GM18867 (cell line): ENCODE results near the gene TMEM254.
"Not testable (repeated sequence)": the region's sequence is repeated elsewhere in the genome, so short reads cannot be mapped to it uniquely, and the experiment has no call there.

Experiments used
- ATAC-seq: cut with Tn5 transposase; IDR thresholded peaks from one replicate; pipeline ENCODE4 v1.9.1; 2021; ENCODE audit warnings: mild to moderate bottlenecking, moderate library complexity; ENCODE audit not compliant: unreplicated experiment

The TMEM254 gene

GRCh38 chr10:80132299-80133139 lies 54.1 kb downstream of the TMEM254 start, which contains the start of gene PLAC9:
TSS of gene PLAC9 (plus strand) at chr10:80132730. CDS start at chr10:80132763, 33 bp downstream.
- ATAC-seq = no peak

- ATAC-seq = no peak
These were observed 54.7 kb downstream of the TMEM254 start for GRCh38 chr10:80133206-80133605.

GRCh38 chr10:80133687-80134086 lies 55.2 kb downstream of the TMEM254 start:
- ATAC-seq = not testable (repeated sequence)

GRCh38 chr10:80136134-80136571 lies 57.7 kb downstream of the TMEM254 start:
- ATAC-seq = no peak

- ATAC-seq = no peak
These were observed 58.8 kb downstream of the TMEM254 start for GRCh38 chr10:80137031-80137862.

GRCh38 chr10:80137920-80138319 lies 59.5 kb downstream of the TMEM254 start:
- no peak for ATAC-seq

GRCh38 chr10:80139265-80139664 lies 60.8 kb downstream of the TMEM254 start:
- ATAC-seq = no peak

- ATAC-seq = no peak
These were observed 61.8 kb downstream of the TMEM254 start for GRCh38 chr10:80140251-80140650.

- no peak for ATAC-seq
These were observed 63.4 kb downstream of the TMEM254 start for GRCh38 chr10:80141696-80142460.
